ENCODE measurements around the gene PTH2.
A peak's percentile ranks its signal among the peaks of the same experiment; 100 is the strongest.

Gene PTH2

DNA sequence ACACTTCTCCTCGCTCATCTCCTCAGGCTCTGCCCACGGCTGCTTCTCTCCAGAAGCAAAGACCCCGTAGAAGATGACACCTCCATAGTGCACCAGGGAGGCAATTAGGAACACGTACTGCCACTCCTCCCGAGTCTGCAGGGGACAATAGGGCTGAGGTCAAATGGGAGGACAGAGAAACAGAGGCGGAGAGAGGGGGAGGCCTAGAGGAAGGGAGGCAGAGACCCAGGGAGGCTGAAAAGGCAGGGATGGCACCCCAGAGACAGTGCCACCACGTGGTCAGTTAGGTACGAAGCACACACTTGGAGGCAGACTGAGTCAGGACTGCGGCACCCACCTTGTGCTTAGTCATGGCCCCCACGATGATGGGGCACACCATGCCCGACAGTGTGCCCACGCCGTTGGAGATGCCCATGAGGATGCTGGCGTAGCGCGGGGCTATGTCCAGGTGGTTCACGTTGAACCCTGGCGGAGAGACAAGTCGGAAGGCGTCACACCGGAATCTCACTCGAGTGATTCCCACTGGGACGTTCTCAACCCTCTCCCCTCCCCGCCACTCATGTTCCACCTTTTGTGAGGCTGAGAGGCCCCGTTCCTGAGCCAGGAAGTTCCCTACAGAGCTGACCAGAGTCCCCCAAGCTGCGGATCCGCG lies 7.6 kb upstream of the PTH2 start:
- no peak for DNase-seq (ENCODE audit: low read depth)

DNA sequence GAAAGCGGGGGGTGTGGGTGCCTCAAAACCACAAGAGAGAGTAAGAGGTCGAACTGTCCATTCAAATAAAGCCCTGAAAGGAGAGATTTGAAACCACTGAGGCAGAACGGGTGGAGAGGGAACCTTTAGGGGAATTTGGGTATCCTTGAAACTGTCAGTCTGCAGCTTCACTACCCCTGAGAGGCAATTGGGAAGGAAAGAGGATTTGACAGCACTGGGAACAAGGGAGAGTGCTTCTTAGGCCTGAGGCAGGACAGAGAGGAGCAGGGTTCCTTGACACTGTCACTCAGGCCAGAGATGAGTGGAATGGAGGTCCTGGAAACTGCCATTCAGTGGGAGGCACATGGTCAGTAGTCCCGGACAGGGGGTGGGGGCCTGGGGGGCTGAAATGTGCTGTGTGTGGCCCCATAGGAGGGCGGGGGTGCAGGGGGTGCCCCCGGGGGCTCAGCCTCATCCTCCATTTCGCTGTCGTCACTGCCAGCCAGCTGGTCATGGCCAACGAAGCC lies 7.0 kb upstream of the PTH2 start:
- DNase-seq (ENCODE audit: low read depth) = no peak

DNA sequence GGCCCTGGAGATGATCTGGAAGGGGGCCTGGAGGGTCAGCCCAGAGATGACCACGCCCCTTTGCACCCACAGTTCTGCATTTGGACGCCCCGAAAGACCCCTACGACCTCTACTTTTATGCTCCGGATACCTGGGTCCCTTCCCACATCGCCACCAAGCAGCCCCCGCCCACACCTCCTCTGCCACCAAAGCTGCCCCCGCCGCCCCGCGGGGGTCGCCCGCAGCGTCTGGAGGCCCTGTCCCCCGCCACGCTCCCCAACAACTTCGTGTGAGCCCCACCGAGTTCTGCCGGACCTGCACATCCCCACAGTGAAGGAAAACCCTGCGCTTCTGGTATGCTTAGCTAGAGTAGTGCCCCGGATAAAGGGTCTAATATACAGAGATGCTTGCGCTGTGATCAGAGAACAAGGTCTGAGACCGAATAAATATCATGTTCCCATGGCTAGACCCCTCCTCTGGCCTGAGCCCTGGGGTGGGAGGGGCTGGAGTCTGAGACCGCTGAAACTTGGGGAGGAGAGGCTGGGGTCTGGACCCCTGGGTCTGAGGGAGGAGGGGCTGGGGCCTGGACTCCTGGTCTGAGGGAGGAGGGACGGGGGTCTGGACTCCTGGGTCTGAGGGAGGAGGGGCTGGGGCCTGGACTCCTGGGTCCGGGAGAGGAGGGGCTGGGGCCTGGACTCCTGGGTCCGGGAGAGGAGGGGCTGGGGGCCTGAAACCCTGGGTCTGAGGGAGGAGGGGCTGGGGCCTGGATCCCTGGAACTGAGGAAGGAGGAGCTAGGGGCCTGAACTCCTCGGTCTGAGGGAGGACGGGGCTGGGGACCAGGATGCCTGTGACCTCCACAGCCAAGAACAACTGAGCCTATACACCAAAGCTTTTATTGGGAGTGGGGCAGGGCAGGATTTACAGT lies 5.6 kb upstream of the PTH2 start:
- no peak for DNase-seq (ENCODE audit: low read depth)

DNA sequence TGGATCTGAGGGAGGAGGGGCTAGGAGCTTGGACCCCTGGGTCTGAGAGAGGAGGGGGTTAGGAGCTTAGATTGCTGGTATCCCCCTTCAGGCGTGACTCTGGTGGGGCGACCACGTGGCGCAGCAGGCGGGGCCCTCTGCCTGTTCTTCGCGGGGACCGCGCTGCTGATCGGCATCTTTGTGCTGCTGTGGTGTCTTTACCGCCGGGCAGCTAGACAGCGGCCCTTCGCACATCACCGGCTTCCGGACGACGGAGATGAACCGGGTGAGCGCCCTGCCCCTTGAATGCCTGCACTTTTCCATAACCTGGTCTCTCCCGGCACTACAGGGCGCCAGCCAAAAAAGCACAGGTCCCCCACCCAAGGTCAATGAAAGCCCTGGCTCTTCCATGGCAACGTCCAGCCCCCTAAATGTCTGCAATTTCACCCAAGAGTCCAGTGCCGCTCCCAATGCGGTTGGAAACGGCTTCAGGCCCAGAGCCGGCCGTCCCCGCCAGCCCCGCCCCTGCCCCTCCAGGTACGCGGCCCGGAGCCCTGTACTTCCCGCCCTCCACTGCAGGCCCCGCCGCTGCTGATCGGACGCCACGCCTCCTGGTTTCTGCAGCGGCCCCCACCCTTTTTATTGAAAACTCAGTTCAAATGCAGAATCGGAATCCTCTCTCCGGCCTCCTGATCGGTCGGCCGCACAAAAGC lies 4.8 kb upstream of the PTH2 start:
- DNase-seq (ENCODE audit: low read depth) = no peak

DNA sequence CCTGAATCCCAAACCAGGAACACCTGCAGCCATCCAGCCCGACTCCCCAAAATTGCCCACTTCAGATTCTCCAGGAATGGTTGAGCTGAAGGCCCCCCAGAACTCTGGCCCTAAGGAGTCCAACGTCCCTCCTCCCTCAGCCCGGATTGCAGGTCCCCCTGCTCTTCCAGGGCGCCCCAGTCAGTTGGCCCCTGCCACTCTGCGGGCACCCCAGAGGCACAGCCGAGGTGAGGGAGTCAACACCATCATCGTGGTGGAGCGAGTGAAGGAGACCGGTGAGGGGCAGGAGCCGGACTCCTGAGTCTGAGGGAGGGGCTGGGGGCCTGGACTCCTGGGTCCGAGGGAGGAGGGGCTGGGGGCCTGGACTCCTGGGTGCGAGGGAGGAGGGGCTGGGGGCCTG lies 4.1 kb upstream of the PTH2 start:
- no peak for DNase-seq (ENCODE audit: low read depth)

DNA sequence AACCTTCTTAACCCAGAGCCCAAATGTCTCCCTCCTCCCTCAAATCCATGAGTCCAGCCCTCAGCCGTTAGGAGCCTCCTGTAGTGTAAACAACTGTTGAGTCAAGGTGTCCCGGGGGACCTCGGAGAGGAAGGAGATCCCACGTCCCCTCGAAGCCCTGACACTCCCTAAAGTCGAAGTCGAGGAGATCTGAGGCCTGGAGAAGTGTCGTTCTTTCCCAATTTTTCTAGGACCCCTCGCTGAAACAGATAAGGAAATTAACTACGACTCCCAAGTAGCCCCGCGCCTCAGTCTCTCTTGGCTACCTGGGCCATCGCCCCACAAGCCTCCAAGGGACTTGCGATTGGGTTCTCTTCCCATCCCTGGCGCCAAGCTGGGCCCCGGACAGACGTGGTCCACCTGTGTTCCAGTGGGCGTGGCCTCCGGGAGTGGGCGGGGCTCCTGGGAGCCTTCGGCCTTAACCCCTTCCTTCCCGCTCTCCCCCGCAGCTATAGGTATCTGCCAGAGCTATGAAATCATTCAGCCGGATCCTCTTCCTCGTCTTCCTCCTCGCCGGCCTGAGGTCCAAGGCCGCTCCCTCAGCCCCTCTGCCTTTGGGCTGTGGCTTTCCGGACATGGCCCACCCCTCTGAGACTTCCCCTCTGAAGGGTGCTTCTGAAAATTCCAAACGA lies 2.8 kb upstream of the PTH2 start:
- no peak for DNase-seq (ENCODE audit: low read depth)

DNA sequence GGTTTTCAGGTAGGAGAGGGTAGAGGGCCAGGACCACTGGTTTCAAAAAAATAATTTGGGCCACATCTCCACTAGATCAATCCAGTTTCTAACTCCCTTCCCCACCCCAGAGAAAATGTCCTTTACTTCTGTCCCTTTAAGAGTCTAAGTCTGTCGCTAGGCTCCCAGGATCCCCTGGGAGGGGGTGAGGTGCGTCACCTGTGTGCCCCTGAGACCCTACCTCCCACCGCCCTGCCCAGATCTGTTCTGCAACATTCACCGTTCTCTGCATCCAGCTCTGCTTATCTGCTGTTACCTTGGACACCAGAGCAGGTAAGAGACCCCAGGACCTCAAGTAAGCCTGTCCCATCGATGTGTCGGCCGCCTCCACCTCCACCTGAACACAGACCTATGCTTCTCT lies 1.9 kb upstream of the PTH2 start, which contains the start of gene GFY:
Gene GFY, plus strand, starts transcription at position 211 of the 400 bp plus-strand sequence. CDS start 1,043 bp downstream, outside the sequence.
- DNase-seq (ENCODE audit: low read depth) = no peak

DNA sequence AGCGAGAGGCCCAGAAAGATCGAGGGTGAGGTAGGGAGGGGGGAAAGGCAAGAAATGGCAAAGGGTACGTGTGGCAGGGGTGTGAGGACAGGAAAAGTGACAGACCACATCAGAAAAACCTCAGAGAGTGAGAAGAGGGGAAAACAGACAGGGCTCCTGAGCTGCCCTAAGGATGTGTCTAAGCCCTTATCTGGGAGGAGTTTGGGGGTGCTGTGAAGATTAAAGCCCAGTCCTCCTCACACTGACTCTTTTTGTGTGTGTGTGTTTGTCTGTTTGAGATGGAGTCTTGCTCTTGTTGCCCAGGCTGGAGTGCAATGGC lies 703 bp upstream of the PTH2 start:
- no peak for DNase-seq (ENCODE audit: low read depth)

DNA sequence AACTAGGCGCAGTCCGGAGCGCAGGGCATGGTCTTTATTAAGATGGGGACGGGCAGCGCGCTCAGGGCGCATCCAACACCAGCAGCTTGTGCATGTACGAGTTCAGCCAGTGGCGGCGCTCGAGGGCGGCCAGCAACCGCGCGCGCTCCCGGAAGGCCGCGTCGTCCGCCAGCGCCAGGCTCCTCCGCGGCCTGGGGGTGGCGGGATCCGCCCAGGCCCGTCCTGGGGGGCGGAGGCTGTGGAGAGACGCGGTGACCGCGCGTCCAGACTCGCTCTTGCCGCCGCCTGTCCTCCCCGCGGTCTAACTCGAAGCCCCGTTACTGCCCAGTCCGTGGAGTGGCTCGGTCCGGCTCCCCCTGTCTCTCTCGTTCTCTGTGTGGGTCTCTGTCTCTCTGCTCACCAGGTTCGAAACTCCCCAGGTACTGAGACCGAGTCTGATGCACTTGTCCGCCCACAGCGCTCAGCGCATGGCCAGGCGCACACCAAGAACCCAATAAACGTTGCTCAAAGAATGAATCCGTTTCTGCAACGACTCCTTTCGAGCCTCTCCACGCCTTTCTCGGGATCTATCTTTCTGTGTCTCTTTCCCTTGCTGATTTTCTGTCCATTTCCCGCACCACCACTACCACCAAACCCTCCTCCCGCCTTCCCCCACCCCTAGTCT lies 702 bp downstream of the PTH2 start:
- DNase-seq (ENCODE audit: low read depth) = peak; percentile 24

DNA sequence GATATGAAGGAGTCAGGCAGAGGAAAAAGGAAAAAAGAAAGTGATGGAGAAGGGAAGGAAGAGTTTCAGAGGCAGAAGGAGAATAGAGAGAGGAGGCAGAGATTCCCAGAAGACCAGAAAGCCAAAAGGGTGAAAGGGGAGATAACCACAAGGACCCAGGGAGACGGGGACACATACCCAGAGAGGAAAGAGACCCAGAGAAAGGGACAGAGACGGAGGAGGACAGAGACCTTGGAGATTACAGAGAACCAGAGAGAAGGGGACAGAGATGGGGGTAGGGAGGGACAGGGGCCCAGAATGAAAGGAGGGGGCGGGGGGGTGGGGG lies 1.4 kb downstream of the PTH2 start:
- no peak for DNase-seq (ENCODE audit: low read depth)

DNA sequence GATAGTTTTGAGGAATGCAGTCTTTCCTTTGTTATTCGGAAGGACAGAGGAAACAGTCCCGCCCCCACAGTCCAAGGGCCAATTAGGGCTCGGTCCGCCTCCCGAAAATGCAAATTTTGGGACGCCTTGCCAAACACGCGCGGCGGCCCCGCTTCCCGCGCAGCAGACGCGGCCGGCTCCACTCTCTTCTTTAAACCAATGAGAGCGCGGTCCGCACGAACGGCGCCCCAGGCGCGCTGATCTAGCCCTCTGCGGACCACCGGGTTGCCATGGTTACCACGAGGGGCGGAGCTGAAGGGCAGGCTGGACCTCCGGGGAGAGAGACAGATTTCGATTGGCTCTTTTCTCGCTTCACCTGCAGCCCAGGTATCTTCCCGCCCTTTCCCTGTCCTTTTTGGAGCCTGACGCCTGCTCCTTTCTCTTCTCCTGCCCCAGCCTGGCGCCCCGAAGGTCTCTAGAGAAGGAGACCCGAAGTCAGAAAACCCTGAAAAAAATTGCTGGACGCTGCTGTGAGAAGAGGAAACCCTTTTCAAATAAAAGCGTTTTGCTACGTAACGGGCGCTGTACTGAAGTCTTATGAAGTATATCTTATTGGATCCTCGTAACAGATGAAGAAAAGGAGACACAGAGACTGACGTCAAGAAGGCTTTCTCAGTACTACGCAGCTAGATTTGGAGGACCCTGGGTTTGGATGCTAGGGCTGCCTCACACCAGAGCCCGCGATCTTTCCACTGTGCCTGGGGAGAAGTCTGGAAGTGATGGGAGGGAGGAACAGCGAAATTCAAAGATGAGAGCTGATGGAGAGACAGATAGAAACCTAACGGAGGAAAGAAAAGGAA lies 2.0 kb downstream of the PTH2 start:
- DNase-seq (ENCODE audit: low read depth) = no peak

DNA sequence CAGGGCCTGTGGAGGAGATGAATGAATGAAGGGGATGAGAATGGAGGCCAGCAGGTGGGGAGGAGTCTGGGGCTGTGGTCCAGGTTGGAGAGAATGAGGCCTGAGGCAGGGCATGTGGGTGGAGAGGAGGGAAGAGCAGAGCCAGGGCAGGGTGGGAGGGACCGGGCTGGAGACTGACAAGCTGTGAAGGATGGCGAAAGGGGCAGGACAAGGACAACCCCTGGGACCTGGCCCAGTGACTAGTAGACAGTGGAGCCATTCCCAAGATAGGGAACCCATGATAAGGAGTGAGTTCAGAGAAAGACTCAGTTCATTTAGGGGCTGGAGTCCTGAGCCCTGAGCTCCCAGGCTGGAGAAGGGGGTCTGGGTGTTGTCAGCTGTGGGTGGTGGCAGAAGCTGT lies 3.0 kb downstream of the PTH2 start:
- no peak for DNase-seq (ENCODE audit: low read depth)

DNA sequence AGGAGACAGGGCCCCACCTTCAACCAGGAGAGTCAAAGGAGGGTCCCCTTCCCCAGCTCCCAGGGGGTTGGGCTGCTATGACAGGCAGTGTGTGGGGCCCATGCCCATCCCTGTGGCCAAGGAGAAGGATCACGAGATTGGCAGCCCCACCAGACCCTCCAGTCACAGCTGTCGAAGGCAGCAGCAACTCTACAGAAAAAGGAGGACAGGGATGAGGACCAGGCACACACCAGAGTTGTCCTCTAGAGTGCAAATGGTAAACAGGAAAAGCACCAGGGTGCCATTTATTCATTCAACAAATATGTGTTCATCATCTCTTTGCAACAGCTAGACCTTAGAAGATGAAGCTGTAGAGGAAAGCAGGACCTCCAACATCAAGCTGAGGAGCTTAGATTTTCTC lies 4.1 kb downstream of the PTH2 start:
- no peak for DNase-seq (ENCODE audit: low read depth)

DNA sequence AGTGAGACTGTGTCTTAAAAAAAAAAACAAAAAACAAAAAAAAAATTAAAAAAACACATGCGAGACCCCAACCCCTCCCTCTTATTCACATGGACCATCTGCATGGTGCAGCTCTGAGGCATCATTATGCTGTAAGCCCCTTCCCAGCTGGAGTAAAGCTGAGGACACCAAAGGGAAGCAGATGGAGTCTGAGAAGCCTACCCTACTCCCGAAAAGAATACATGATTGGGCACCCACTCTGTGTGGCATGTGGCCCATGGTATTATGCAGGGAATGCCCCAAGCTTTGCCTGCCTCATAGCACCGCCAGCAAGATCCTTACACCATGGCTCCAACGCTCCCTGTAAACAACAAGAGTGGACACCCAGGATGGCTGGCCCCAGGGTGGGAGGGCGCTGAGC lies 4.7 kb downstream of the PTH2 start:
- no peak for DNase-seq (ENCODE audit: low read depth)

DNA sequence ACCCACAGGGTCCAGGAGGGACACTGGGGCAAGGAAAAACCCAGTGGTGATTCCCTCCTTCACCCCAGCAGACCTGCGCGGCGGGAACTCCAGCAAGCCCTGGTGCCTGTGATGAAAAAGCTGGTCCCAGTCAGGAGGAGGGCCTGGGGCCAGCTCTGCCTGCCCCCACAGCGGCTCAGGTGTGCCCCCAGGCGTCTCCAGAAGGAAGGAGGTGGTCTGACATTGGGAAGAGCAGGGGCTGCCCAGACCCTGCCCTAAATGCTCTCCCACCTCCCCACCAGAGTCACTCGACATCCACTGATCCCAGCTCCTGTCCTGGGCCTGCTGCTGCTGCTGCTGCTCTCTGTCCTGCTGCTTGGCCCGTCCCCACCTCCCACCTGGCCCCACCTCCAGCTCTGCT lies 6.2 kb downstream of the PTH2 start:
- DNase-seq (ENCODE audit: low read depth) = no peak

DNA sequence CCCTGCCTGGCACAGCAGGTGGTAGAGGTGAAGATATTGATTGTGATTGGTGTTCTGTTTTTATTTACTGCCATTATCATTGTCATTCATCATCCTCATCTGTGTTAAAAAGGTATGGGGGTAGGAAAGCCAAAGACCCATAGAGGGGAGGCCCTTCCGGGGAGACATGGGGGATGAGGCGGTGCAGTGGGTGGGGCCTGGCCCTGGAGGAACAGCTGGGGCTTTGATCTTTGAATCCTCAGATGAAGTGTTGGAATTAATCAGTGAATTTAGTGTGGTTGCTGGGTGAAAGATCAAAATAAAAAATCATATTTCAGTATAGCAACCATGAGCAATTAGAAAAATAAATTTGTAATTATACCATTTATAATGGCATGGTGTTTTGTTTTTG lies 7.4 kb downstream of the PTH2 start:
- DNase-seq (ENCODE audit: low read depth) = no peak

DNA sequence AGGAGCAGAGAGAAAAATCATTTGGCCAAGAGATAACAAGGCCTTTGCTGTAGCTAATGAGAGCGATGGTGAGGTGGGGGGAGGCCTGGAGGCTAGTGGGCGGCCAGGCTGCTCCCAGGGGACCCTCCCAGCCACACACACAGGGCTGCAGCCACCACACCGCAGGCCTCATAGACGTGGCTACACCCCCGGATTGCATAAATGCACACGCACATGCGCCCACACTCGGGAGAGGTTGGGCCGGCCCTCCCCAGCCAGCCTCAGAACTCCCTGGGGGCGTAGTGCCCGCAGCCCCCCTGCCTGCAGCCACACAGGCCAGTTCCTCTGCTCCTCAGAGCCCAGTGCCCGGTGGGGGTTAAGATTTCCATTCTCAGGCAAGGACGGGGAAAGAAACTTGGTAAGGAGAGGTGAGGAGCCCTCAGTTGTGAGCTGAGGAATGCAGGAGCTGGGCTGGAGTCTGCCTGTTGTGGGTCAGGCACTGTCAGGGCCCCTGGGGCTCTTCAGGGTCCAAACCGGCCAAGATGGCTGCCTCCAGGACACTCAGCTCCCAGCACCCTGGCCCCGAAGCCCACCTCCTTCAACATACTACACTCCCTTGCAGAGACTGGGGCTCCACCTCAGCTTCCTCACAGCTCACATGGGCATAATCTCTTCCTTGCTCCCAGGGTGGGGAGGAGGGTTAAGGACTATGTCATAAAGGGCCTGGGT lies 8.0 kb downstream of the PTH2 start:
- DNase-seq (ENCODE audit: low read depth) = no peak

DNA sequence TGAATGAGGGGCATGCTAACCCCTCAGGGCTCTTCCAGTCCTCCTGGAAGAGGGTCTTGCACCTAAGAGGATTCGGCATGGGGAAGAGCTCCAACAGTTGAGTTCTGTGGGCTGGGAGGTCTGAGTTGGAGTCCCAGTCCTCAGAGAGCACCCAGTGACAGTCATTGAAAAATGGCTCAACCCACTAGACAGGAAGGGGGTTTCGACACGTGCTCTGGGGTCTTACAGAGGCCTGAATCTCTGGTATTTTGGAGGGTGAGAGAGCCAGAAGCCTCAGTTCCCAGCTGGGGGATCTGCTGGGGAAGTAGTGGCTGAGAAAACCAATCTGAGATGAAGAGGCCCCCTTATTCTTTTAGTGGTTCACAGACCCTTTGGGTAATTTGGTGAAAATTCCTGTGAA lies 9.0 kb downstream of the PTH2 start:
- DNase-seq (ENCODE audit: low read depth) = no peak

DNA sequence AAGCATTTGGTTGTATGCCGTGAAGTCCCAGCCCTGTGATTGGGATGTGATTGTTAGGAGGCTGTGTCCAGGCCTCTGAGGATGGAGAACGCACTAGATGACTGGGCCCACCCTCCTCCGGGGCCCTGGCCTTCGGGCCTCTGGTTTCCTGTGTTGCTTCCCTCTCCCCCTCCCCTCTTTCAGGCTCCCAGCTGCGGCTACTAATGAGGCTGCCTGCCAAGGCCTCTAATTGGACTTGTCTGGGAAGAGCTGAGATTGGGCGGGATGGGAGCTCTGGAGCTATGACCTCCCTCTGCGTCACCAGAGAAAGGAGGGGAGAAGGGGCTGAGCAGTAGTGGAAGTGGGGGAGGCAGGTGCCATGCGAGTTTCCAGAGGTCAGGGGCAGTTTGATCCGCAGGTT lies 9.9 kb downstream of the PTH2 start:
- no peak for DNase-seq (ENCODE audit: low read depth)

DNA sequence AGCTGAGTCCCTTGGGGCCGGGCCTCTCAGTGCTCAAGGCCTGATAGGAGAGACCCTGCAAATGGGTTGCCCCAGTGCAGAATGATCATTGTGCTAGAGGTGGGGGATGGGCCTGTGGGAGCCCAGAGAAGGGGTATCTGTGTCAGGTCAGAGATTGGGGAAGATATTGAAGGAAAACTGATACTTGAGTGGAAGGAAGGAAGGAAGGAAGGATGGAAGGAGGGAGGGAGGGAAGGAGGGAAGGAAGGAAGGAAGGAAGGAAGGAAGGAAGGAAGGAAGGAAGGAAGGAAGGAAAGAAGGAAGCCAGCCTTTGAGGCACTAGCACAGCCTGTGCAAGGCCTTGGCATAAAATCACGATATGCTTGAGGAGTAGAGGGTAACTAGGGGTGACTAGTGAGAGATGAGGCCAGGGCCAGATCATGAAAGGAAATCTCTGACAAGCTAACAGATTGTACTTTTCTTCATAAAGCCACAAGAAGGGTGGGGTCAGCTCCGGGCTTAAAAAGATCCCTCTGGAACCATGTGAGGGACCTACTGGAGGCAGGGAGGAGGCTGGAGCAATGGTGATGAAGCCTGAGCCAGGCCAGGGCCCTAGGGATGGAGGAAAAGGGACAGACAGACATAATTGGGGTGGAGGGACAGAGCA lies 11.4 kb downstream of the PTH2 start:
- no peak for DNase-seq (ENCODE audit: low read depth)

Data from T-helper 22 cell (primary cell).